ENCODE results near the gene SLC1A1. TPM values are rescaled to one million over a fixed set of nuclear protein-coding genes. Genes with fewer than 3 reads are reported as not detected.

The SLC1A1 gene
- total RNA-seq, 1 donor from 2014 or later: 6.8 TPM

DNA sequence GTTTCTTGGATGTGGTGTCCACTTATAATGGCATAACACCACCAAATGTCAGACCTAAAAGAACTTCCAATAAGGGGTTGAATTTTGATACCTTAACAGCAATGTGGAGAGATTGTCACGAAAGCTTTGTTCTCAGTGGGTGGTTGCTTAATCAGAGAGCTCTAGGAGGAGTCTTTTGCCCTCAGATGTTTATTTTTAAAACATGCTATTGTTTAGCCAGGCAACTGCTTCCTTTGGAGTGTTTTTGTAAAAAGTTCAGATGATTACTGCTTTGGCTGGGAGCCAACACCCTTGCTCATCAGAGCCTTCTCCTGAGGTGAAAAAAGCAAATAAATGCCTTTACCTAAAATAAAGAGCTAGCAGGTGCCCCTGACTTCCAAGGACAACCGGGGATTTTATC is 65.0 kb downstream of the SLC1A1 start:
- TF ChIP-seq, protein P1, sequence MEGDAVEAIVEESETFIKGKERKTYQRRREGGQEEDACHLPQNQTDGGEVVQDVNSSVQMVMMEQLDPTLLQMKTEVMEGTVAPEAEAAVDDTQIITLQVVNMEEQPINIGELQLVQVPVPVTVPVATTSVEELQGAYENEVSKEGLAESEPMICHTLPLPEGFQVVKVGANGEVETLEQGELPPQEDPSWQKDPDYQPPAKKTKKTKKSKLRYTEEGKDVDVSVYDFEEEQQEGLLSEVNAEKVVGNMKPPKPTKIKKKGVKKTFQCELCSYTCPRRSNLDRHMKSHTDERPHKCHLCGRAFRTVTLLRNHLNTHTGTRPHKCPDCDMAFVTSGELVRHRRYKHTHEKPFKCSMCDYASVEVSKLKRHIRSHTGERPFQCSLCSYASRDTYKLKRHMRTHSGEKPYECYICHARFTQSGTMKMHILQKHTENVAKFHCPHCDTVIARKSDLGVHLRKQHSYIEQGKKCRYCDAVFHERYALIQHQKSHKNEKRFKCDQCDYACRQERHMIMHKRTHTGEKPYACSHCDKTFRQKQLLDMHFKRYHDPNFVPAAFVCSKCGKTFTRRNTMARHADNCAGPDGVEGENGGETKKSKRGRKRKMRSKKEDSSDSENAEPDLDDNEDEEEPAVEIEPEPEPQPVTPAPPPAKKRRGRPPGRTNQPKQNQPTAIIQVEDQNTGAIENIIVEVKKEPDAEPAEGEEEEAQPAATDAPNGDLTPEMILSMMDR (IDR thresholded peaks at IDR 0.05): no peak
- Mint-ChIP-seq H3K4me3 (ENCODE audit: unreplicated experiment) (no peak overlapping the region), H3K27me3 (ENCODE audit: unreplicated experiment) (no peaks in the 10 kb centered on the region), H3K4me1 (ENCODE audit: unreplicated experiment) (peaks cover 14% of the 10 kb centered on the region), H3K9me3 (ENCODE audit: unreplicated experiment) (no peaks in the 10 kb centered on the region), H3K36me3 (ENCODE audit: unreplicated experiment) (peaks cover 4% of the 10 kb centered on the region), H3K27ac (ENCODE audit: unreplicated experiment) (no peak overlapping the region)
- DNase-seq (ENCODE audit: extremely low spot score, unreplicated experiment): no peak

DNA sequence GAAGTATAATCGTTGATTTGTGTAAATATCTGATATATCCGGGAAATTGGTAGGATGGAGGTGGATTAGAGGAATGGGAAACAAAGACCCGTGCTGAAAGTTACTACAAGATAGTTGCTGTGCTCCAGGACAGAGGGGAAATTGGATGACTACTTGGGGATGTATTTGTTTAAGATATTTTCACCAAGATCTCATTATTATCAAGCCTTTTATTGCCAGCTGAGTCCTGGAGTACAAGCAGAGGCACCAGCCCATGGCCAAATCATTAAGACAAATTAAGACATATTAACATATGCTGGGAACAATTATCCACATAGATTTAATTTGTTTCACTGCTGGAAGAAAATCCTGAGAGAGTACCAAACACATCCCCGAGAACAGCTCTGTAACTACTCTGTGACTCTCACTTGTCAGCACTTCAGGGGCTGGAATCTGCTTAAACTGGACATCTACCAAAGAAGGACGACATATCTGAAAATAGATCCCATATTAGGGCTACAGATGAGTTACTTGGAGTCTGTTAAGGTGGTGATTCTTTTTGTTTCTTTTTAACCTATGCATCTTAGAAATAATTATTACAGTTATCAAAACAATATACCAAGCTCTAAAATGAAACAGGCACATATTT is 68.2 kb downstream of the SLC1A1 start:
- Mint-ChIP-seq H3K4me1 (ENCODE audit: unreplicated experiment) (peaks cover 9% of the 10 kb centered on the region), H3K36me3 (ENCODE audit: unreplicated experiment) (peaks cover 5% of the 10 kb centered on the region), H3K9me3 (ENCODE audit: unreplicated experiment) (no peaks in the 10 kb centered on the region), H3K27me3 (ENCODE audit: unreplicated experiment) (no peaks in the 10 kb centered on the region), H3K4me3 (ENCODE audit: unreplicated experiment) (no peak overlapping the region), H3K27ac (ENCODE audit: unreplicated experiment) (no peak overlapping the region)
- no peak for DNase-seq (ENCODE audit: extremely low spot score, unreplicated experiment)
- TF ChIP-seq, protein P1 (IDR thresholded peaks at IDR 0.05): no peak

DNA sequence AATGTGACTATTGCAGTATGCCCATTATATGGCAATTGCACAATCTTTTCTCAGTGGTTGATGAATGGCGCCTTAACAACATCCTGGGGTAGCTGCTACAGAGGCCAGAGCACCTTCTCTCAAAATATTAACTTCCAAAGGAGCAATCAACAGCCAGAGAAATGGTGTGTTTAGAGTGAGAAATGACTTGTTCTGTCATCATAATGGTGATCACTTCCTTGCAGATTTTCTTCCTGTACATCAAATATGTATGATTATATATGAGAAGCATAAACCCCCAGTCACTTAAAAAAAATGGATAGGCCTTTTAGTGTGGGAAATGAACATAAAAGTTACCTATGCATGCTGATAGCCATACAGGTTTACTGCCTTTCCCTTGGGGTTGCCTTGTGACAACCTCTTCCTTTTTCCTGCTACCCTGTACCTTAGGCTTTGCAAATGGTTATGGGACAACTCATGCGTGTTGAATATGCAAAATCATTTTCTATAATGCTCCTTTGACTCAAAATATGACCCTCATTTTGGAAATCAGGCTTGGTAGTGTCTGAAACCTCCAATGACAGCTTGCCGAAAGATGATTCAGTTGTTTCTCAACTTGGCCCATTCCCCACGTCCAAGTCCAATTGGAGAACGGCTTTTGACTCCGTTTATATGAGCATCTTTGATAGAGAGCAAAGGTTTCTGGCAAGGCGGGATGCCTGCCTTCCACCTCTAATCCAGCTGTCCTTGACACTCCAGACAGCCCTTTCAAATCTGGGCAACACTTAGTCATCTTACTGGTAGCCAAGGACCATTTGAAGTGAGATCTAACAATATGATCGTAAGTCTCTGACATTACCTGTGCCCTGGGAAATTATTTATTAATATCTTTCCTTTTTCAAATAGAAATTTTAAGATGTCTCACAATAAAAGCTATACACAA is 69.3 kb downstream of the SLC1A1 start:
- Mint-ChIP-seq H3K36me3 (ENCODE audit: unreplicated experiment) (peaks cover 8% of the 10 kb centered on the region), H3K4me1 (ENCODE audit: unreplicated experiment) (peaks cover 5% of the 10 kb centered on the region), H3K9me3 (ENCODE audit: unreplicated experiment) (no peaks in the 10 kb centered on the region), H3K4me3 (ENCODE audit: unreplicated experiment) (no peak overlapping the region), H3K27me3 (ENCODE audit: unreplicated experiment) (no peaks in the 10 kb centered on the region), H3K27ac (ENCODE audit: unreplicated experiment) (no peak overlapping the region)
- TF ChIP-seq, protein P1 (IDR thresholded peaks at IDR 0.05): no peak
- no peak for DNase-seq (ENCODE audit: extremely low spot score, unreplicated experiment)

DNA sequence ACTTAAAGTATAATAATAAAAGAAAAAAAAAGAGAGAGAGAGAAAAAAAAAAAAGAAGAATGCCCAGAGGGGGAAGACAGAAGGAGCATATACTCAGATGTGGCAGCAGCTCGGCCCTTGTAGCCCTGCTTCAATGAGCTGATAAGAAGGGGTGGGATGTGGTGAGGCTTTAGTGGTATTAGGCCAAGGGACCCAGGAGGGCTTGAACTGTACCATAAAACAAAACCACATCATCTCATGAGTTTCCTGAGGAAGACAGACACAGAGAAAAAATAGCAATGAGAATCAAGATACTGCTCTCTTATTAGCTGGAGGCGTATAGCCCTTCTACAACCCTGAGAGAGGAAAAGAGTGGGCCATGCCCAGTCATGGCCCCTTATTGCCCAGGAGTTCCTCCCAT is 72.8 kb downstream of the SLC1A1 start:
- no peaks in the 10 kb centered on the region for H3K4me1 Mint-ChIP-seq (ENCODE audit: unreplicated experiment)
- DNase-seq (ENCODE audit: extremely low spot score, unreplicated experiment): no peak
- H3K4me3 Mint-ChIP-seq (ENCODE audit: unreplicated experiment): no peak overlapping the region
- no peak overlapping the region for H3K27ac Mint-ChIP-seq (ENCODE audit: unreplicated experiment)
- TF ChIP-seq, protein P1 (IDR thresholded peaks at IDR 0.05): no peak
- no peaks in the 10 kb centered on the region for H3K9me3 Mint-ChIP-seq (ENCODE audit: unreplicated experiment)
- no peaks in the 10 kb centered on the region for H3K27me3 Mint-ChIP-seq (ENCODE audit: unreplicated experiment)
- peaks cover 14% of the 10 kb centered on the region for H3K36me3 Mint-ChIP-seq (ENCODE audit: unreplicated experiment)

DNA sequence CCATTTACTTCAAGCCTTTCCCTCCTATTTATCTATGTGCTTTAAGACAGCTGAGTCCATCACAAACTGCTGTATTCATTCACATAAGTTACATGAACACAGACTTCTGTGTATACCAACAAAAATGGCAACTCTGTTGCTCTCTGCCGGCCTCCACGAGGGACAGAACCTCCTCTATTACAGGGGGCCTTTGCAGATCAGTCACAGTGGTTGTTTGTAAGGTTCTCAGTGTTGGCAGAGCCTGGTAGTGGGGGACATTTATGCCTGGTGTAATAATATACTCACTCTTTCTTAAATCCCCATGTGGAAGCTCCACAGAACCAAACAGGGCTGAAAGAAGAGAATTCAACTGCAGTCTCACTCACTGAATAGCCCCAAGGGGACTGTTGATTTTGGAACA is 76.5 kb downstream of the SLC1A1 start:
- Mint-ChIP-seq H3K4me3 (ENCODE audit: unreplicated experiment) (no peak overlapping the region), H3K27me3 (ENCODE audit: unreplicated experiment) (no peaks in the 10 kb centered on the region), H3K9me3 (ENCODE audit: unreplicated experiment) (no peaks in the 10 kb centered on the region), H3K4me1 (ENCODE audit: unreplicated experiment) (no peaks in the 10 kb centered on the region), H3K36me3 (ENCODE audit: unreplicated experiment) (peaks cover 15% of the 10 kb centered on the region), H3K27ac (ENCODE audit: unreplicated experiment) (no peak overlapping the region)
- DNase-seq (ENCODE audit: extremely low spot score, unreplicated experiment): no peak
- TF ChIP-seq, protein P1 (IDR thresholded peaks at IDR 0.05): no peak

Measured in osteocyte (in vitro differentiated cells).